ENCODE measurements around the gene NELFA. TPM values are rescaled to one million over a fixed set of nuclear protein-coding genes. Genes with fewer than 3 reads are reported as not detected.

The NELFA gene
- total and polyA plus RNA-seq, 2 of the 4 experiments (the other 2 are of a cell fraction), result 4.3 to 21.9 TPM

DNA sequence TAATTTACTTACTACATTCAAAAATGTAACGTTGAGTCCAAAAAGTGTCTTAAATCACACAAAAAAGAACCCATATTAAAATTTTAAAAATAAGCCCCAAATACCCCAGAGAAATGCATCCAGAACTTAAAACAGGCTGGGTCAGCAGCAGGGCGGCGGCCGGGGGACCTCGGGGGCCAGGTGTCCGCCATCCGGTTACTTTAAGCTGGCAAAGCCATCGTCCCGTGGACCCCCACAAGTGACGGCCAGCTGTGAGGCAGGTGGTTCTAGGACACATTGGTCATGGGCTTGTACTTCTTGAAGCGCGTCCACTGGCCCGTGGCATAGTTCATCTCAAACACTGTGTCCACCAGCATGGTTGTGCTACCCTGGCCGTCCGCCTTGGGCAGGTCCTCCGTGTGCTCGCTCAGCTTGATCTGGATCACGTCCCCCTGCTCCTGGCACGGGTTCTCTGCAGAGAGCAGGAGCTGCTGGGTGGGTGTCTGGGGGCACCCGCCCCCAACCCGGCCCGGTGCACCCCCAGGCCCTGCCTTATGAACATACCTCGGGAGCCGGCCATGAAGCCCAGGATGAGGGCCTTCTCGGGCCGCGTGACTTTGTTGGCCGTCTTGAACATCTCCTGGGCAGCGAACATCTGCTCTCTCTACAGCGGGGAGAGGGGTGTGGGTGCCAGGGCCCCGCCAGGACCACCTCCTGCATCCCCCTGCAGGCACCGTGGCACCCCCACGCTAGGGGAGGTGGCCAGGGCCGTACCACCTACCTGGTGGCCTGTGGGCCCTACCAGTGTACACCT is 25.5 kb downstream of the NELFA start:
- dilution Hi-C loops (cut with HindIII; ENCODE audit: low sequenced_read_pairs, unreplicated experiment), result no loop called here
- Histone ChIP-seq H3K14ac (replicated peaks; ENCODE audit: low read depth, low read length) (no peak overlapping the region), H3K79me1 (ENCODE audit: low read depth in 1 of 2, low read length in 2 of 2) (peaks cover 0 to 16% of the 10 kb centered on the region in 2 experiments; a peak in 2 of 4 replicates), H3K4ac (ENCODE audit: low read depth, low read length) (no peak overlapping the region), H3K23ac (ENCODE audit: low read depth, low read length) (no peak overlapping the region), H2AFZ (replicated peaks; ENCODE audit: low read length, poor library complexity) (no peak overlapping the region), H3K4me3 (ENCODE audit: insufficient read depth, low read depth, low read length) (no peak overlapping the region), H4K20me1 (ENCODE audit: insufficient read depth, low read length) (peaks cover 8% of the 10 kb centered on the region), H3K27me3 (ENCODE audit: control insufficient read depth, insufficient read depth, low read length) (no peaks in the 10 kb centered on the region), H3K4me1 (ENCODE audit: control insufficient read depth, insufficient read depth, low read length) (no peaks in the 10 kb centered on the region), H3K9me3 (ENCODE audit: control insufficient read depth, insufficient read depth, low read length) (no peaks in the 10 kb centered on the region), H3K36me3 (ENCODE audit: control insufficient read depth, insufficient read depth, low read length) (peaks cover 83% of the 10 kb centered on the region), H2BK20ac (ENCODE audit: low read depth, low read length) (no peak overlapping the region), H2BK120ac (ENCODE audit: low read depth, low read length) (no peak overlapping the region), H3K27ac (ENCODE audit: insufficient read depth, low read length) (no peak overlapping the region), H3K56ac (ENCODE audit: extremely low read depth, insufficient read depth, low read length) (no peak overlapping the region), H3K9ac (ENCODE audit: low read depth, low read length) (no peak overlapping the region), H4K91ac (ENCODE audit: insufficient read depth, low read depth, low read length) (no peak overlapping the region), H2AK5ac (ENCODE audit: low read depth, low read length) (no peak overlapping the region), H3K4me2 (ENCODE audit: low read depth, low read length) (no peak overlapping the region), H2BK5ac (ENCODE audit: low read depth, low read length, poor library complexity, severe bottlenecking) (no peak overlapping the region), H2AK9ac (replicated peaks; ENCODE audit: low read depth, low read length, poor library complexity) (no peak overlapping the region), H3K18ac (ENCODE audit: low read depth, low read length) (no peak overlapping the region), H2BK15ac (ENCODE audit: low read depth, low read length) (no peak overlapping the region), H4K5ac (ENCODE audit: low read depth, low read length) (no peak overlapping the region), H3K9me1 (ENCODE audit: insufficient read depth, low read length) (no peaks in the 10 kb centered on the region; the same call in 1 of the 2 replicates), H4K8ac (ENCODE audit: low read depth in 2 of 2, low read length in 2 of 2) (no peak overlapping the region)
- in situ Hi-C loops (cut with MboI; ENCODE audit: low sequenced_read_pairs), result no loop called here
- TSS peak; percentile 82 for BruUV-seq (replicated peaks)
- WGBS, 2 experiments (ENCODE audit: extremely low coverage in 2 of 2, insufficient read length in 1 of 2), result 99% methylated on average over 16 of the region's 34 CpGs; no CpG with 5 or more reads in 1 of the 2 experiments
- ChIA-PET POLR2A (ENCODE audit: unreplicated experiment) (no interaction called here), CTCF (no interaction called here)
- DNase-seq, result no peak
- no peak for ATAC-seq (ENCODE audit: low read depth)
- intact Hi-C loops (cut with micrococcal nuclease), result no loop called here
- TF ChIP-seq, protein P1, sequence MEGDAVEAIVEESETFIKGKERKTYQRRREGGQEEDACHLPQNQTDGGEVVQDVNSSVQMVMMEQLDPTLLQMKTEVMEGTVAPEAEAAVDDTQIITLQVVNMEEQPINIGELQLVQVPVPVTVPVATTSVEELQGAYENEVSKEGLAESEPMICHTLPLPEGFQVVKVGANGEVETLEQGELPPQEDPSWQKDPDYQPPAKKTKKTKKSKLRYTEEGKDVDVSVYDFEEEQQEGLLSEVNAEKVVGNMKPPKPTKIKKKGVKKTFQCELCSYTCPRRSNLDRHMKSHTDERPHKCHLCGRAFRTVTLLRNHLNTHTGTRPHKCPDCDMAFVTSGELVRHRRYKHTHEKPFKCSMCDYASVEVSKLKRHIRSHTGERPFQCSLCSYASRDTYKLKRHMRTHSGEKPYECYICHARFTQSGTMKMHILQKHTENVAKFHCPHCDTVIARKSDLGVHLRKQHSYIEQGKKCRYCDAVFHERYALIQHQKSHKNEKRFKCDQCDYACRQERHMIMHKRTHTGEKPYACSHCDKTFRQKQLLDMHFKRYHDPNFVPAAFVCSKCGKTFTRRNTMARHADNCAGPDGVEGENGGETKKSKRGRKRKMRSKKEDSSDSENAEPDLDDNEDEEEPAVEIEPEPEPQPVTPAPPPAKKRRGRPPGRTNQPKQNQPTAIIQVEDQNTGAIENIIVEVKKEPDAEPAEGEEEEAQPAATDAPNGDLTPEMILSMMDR (conservative IDR thresholded peaks at IDR 0.05; ENCODE audit: low read depth, low read length), result no peak
- TF ChIP-seq RFX5 (IDR thresholded peaks at IDR 0.05; ENCODE audit: low read depth, low read length) (no peak), CEBPB (IDR thresholded peaks at IDR 0.05; ENCODE audit: low read depth, low read length) (no peak), FOS (IDR thresholded peaks at IDR 0.05; ENCODE audit: low read depth, low read length) (no peak), MXI1 (IDR thresholded peaks at IDR 0.05; ENCODE audit: borderline replicate concordance, low read depth, low read length) (no peak), MAFK (IDR thresholded peaks at IDR 0.05; ENCODE audit: low read depth, low read length) (no peak), BHLHE40 (IDR thresholded peaks at IDR 0.05; ENCODE audit: low read depth, low read length) (no peak), POLR2A (IDR thresholded peaks at IDR 0.05; ENCODE audit: low read depth, low read length) (no peak), MAZ (IDR thresholded peaks at IDR 0.05; ENCODE audit: borderline replicate concordance, low read depth, low read length) (no peak), NFE2L2 (IDR thresholded peaks at IDR 0.05; ENCODE audit: low read depth, low read length) (no peak), RAD21 (IDR thresholded peaks at IDR 0.05; ENCODE audit: low read length) (no peak), RCOR1 (IDR thresholded peaks at IDR 0.05; ENCODE audit: insufficient replicate concordance, low read length) (no peak), SMC3 (IDR thresholded peaks at IDR 0.05; ENCODE audit: low read depth, low read length) (no peak), CHD1 (IDR thresholded peaks at IDR 0.05; ENCODE audit: low read depth, low read length) (no peak)
- TF ChIP-seq, protein P2, sequence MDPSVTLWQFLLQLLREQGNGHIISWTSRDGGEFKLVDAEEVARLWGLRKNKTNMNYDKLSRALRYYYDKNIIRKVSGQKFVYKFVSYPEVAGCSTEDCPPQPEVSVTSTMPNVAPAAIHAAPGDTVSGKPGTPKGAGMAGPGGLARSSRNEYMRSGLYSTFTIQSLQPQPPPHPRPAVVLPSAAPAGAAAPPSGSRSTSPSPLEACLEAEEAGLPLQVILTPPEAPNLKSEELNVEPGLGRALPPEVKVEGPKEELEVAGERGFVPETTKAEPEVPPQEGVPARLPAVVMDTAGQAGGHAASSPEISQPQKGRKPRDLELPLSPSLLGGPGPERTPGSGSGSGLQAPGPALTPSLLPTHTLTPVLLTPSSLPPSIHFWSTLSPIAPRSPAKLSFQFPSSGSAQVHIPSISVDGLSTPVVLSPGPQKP (IDR thresholded peaks at IDR 0.05; ENCODE audit: borderline replicate concordance, low read depth, low read length), result no peak
- TF ChIP-seq, protein P3, sequence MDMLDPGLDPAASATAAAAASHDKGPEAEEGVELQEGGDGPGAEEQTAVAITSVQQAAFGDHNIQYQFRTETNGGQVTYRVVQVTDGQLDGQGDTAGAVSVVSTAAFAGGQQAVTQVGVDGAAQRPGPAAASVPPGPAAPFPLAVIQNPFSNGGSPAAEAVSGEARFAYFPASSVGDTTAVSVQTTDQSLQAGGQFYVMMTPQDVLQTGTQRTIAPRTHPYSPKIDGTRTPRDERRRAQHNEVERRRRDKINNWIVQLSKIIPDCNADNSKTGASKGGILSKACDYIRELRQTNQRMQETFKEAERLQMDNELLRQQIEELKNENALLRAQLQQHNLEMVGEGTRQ (IDR thresholded peaks at IDR 0.05; ENCODE audit: low read depth, low read length), result no peak
